Keratinocyte (primary cell): Measurements from ENCODE around the gene PDE11A. TPM values are rescaled to one million over a fixed set of nuclear protein-coding genes. Genes with fewer than 3 reads are reported as not detected.

Source experiments
- DNase-seq: peaks from one replicate; pipeline ENCODE4 v3.0.0-alpha.2; 2011; ENCODE audit warnings: low read depth, missing footprints, low spot score
- FAIRE-seq: peaks from 2 replicates; lab custom pipeline; 2011; peaks lifted over from hg19 to GRCh38; lab: Jason Lieb, UNC
- H2AFZ ChIP-seq: 2 replicates; pipeline ENCODE4 v1.6.0; 2012; ENCODE audit warnings: low read length, control low read depth, inconsistent platforms; ENCODE audit not compliant: control insufficient read depth
- H3K27ac ChIP-seq: 2 replicates; pipeline ENCODE4 v1.5.1; 2011; ENCODE audit warnings: low read length; ENCODE audit not compliant: control insufficient read depth, insufficient read depth
- H3K27me3 ChIP-seq: 3 replicates; pipeline ENCODE4 v1.6.0; 2011; ENCODE audit warnings: low read length; ENCODE audit not compliant: control insufficient read depth, insufficient read depth; ENCODE audit errors: extremely low read depth
- H3K36me3 ChIP-seq, 2 experiments: 2 replicates in 1 of 2; 3 replicates in 1 of 2; pipeline ENCODE4 v1.5.1; 2011; ENCODE audit warnings: low read length in 2 of 2, mild to moderate bottlenecking in 1 of 2; ENCODE audit not compliant: control insufficient read depth in 2 of 2, insufficient read depth in 2 of 2; ENCODE audit errors: extremely low read depth in 1 of 2
- H3K4me1 ChIP-seq: 3 replicates; pipeline ENCODE4 v1.5.1; 2011; ENCODE audit warnings: low read length; ENCODE audit not compliant: control insufficient read depth, insufficient read depth; ENCODE audit errors: extremely low read depth
- H3K4me2 ChIP-seq: 3 replicates; pipeline ENCODE4 v1.6.0; 2011; ENCODE audit warnings: low read depth, low read length; ENCODE audit not compliant: control insufficient read depth, insufficient read depth; ENCODE audit errors: extremely low read depth
- H3K4me3 ChIP-seq, 3 experiments: fragments of 200-600 bp in 1 of 3; sonication (generic) in 1 of 3; 2 replicates in 2 of 3; 3 replicates in 1 of 3; pipeline ENCODE4 v1.5.1; 2011 to 2016; ENCODE audit warnings: low read length in 3 of 3, mild to moderate bottlenecking in 3 of 3, control low read depth in 2 of 3, inconsistent platforms in 1 of 3, low read depth in 1 of 3, mixed read lengths in 1 of 3, mixed run types in 1 of 3, moderate library complexity in 1 of 3; ENCODE audit not compliant: control insufficient read depth in 2 of 3, insufficient read depth in 2 of 3; ENCODE audit errors: extremely low read depth in 1 of 3
- H3K79me2 ChIP-seq: 2 replicates; pipeline ENCODE4 v1.6.0; 2012; ENCODE audit warnings: low read length; ENCODE audit not compliant: control insufficient read depth, insufficient read depth
- H3K9ac ChIP-seq: 3 replicates; pipeline ENCODE4 v1.6.0; 2011; ENCODE audit warnings: low read length; ENCODE audit not compliant: control insufficient read depth, insufficient read depth; ENCODE audit errors: extremely low read depth
- H3K9me1 ChIP-seq: 3 replicates; pipeline ENCODE4 v1.6.0; 2011; ENCODE audit warnings: low read length; ENCODE audit not compliant: control insufficient read depth, insufficient read depth; ENCODE audit errors: extremely low read depth
- H3K9me3 ChIP-seq: 2 replicates; pipeline ENCODE4 v1.5.1; 2012; ENCODE audit warnings: low read depth, low read length; ENCODE audit not compliant: control insufficient read depth
- H4K20me1 ChIP-seq: 3 replicates; pipeline ENCODE4 v1.6.0; 2011; ENCODE audit warnings: low read length; ENCODE audit not compliant: control insufficient read depth, insufficient read depth; ENCODE audit errors: extremely low read depth
- CTCF ChIP-seq, 3 experiments: IDR thresholded peaks in 1 of 3; conservative IDR thresholded peaks in 1 of 3; optimal IDR thresholded peaks in 1 of 3; 2 replicates in 2 of 3; 3 replicates in 1 of 3; pipeline versions ENCODE3 to v1.5.1; 2011; ENCODE audit warnings: low read length in 3 of 3, mild to moderate bottlenecking in 3 of 3, moderate library complexity in 2 of 3, control low read depth in 1 of 3, inconsistent platforms in 1 of 3; ENCODE audit not compliant: insufficient read depth in 2 of 3; ENCODE audit errors: extremely low read depth in 1 of 3
- EZH2 ChIP-seq: IDR thresholded peaks from one replicate; pipeline ENCODE4 v1.6.1; 2012; ENCODE audit warnings: inconsistent platforms, mild to moderate bottlenecking, low read length, moderate library complexity
- dilution Hi-C: fragments of 300-500 bp; cut with MboI; formaldehyde crosslinking; loops from one replicate; pipeline ENCODE4 v1.7.0; 2020; ENCODE audit warnings: low sequenced_read_pairs; ENCODE audit not compliant: extremely low pct_ligation_motif_present
- polyA plus RNA-seq, 5 experiments: library from polyadenylated mRNA; depleted of rRNA in 3 of 5; stranded (reverse) in 3 of 5; stranded (forward) in 1 of 5; unstranded in 1 of 5; fragments of >200 nt; gene quantifications; 1 replicate in 1 of 5; 2 replicates in 3 of 5; 3 replicates in 1 of 5; pipeline versions ENCODE4 v1.2.1 to v1.2.3, GENCODE V29; 2011 to 2012; ENCODE audit warnings: missing spikeins in 2 of 5, low read depth in 1 of 5, low replicate concordance in 1 of 5

Gene PDE11A
- polyA plus RNA-seq, 1 donor (not counting 4 experiments of a cell fraction or from before 2014, with no cell fraction given): 0.01 TPM

GRCh38 chr2:177625744-177626650 is 446.6 kb downstream of the PDE11A start:
- no peak overlapping the region for H2AFZ ChIP-seq
- no peak overlapping the region for H3K27ac ChIP-seq
- no peak for TF ChIP-seq EZH2
- no peak for TF ChIP-seq CTCF (optimal IDR thresholded peaks at IDR 0.05 in 1 of 3, IDR thresholded peaks at IDR 0.05 in 1 of 3, conservative IDR thresholded peaks at IDR 0.05 in 1 of 3; ENCODE audit: extremely low read depth in 1 of 3, insufficient read depth in 2 of 3, low read length in 3 of 3)
- FAIRE-seq (no peak), DNase-seq (no peak)
- no peaks in the 10 kb centered on the region for H3K79me2 ChIP-seq
- no peak overlapping the region for H3K9ac ChIP-seq
- no peaks in the 10 kb centered on the region for H4K20me1 ChIP-seq
- dilution Hi-C loops: no loop called here
- H3K4me3 ChIP-seq: no peak overlapping the region
- H3K27me3 ChIP-seq: no peaks in the 10 kb centered on the region
- no peaks in the 10 kb centered on the region for H3K9me1 ChIP-seq
- H3K9me3 ChIP-seq: no peaks in the 10 kb centered on the region
- H3K36me3 ChIP-seq: no peaks in the 10 kb centered on the region
- peak overlapping the region; percentile 29 for H3K4me2 ChIP-seq
- H3K4me1 ChIP-seq: no peaks in the 10 kb centered on the region

- Histone ChIP-seq H2AFZ (no peak overlapping the region), H3K4me2 (no peak overlapping the region), H3K9me1 (no peaks in the 10 kb centered on the region), H3K36me3 (no peaks in the 10 kb centered on the region), H3K9me3 (no peaks in the 10 kb centered on the region), H3K4me3 (no peak overlapping the region), H3K9ac (no peak overlapping the region), H3K79me2 (no peaks in the 10 kb centered on the region), H4K20me1 (no peaks in the 10 kb centered on the region), H3K4me1 (peaks cover 3% of the 10 kb centered on the region), H3K27me3 (no peaks in the 10 kb centered on the region), H3K27ac (no peak overlapping the region)
- DNase-seq (no peak), FAIRE-seq (no peak)
- no peak for TF ChIP-seq EZH2
- no peak for TF ChIP-seq CTCF (optimal IDR thresholded peaks at IDR 0.05 in 1 of 3, IDR thresholded peaks at IDR 0.05 in 1 of 3, conservative IDR thresholded peaks at IDR 0.05 in 1 of 3; ENCODE audit: extremely low read depth in 1 of 3, insufficient read depth in 2 of 3, low read length in 3 of 3)
- dilution Hi-C loops: no loop called here
These were observed 450.1 kb downstream of the PDE11A start for GRCh38 chr2:177622521-177622920.
